Endodermal cell (in vitro differentiated cells): ENCODE data around the gene ATP6V0E1. TPM values are rescaled to one million over a fixed set of nuclear protein-coding genes. Genes with fewer than 3 reads are reported as not detected.

Source experiments
- DNase-seq: peaks from one replicate; pipeline ENCODE4 v3.0.0-alpha.2; 2017
- H3K27ac ChIP-seq: 2 replicates; pipeline ENCODE4 v1.5.1; 2013; ENCODE audit warnings: mild to moderate bottlenecking, low read depth, low read length, moderate library complexity
- H3K27me3 ChIP-seq: 2 replicates; pipeline ENCODE4 v1.6.1; 2013; ENCODE audit warnings: mild to moderate bottlenecking, low read length, moderate library complexity; ENCODE audit not compliant: insufficient read depth, control insufficient read depth, poor library complexity, severe bottlenecking
- H3K36me3 ChIP-seq: 2 replicates; pipeline ENCODE4 v1.7.0; 2013; ENCODE audit warnings: mild to moderate bottlenecking, low read length, moderate library complexity; ENCODE audit not compliant: control insufficient read depth, insufficient read depth
- H3K4me1 ChIP-seq: one replicate; pipeline ENCODE4 v1.7.0; 2013; ENCODE audit warnings: low read length; ENCODE audit not compliant: control insufficient read depth, insufficient read depth
- H3K4me3 ChIP-seq: 2 replicates; pipeline ENCODE4 v1.5.1; 2013; ENCODE audit warnings: mild to moderate bottlenecking, low read length, moderate library complexity
- H3K9ac ChIP-seq: 2 replicates; pipeline ENCODE4 v1.6.1; 2013; ENCODE audit warnings: mild to moderate bottlenecking, low read length, moderate library complexity; ENCODE audit not compliant: poor library complexity, severe bottlenecking; ENCODE audit errors: extremely low read depth
- H3K9me3 ChIP-seq: 2 replicates; pipeline ENCODE4 v1.6.1; 2013; ENCODE audit warnings: mild to moderate bottlenecking, low read length, moderate library complexity; ENCODE audit not compliant: control insufficient read depth
- H3K27ac Mint-ChIP-seq: 2 replicates; pipeline ENCODE4 v1.8.0; 2020; ENCODE audit warnings: mixed read lengths
- H3K27me3 Mint-ChIP-seq: 2 replicates; pipeline ENCODE4 v1.8.0; 2021; ENCODE audit warnings: mild to moderate bottlenecking, mixed read lengths; ENCODE audit not compliant: insufficient read depth
- H3K36me3 Mint-ChIP-seq: 2 replicates; pipeline ENCODE4 v1.8.0; 2020; ENCODE audit warnings: low read depth, mixed read lengths
- H3K4me1 Mint-ChIP-seq: 2 replicates; pipeline ENCODE4 v1.8.0; 2020; ENCODE audit warnings: mixed read lengths
- H3K4me3 Mint-ChIP-seq: 2 replicates; pipeline ENCODE4 v1.8.0; 2020; ENCODE audit warnings: mild to moderate bottlenecking, moderate library complexity, mixed read lengths
- H3K9me3 Mint-ChIP-seq: 2 replicates; pipeline ENCODE4 v1.8.0; 2020; ENCODE audit warnings: mild to moderate bottlenecking, mixed read lengths
- WGBS, 2 experiments: methylation state at CpG; one replicate each; pipeline versions ENCODE4 v1.1.5 to v1.1.7; 2013; ENCODE audit warnings: missing lambda C conversion rate in 2 of 2, mixed read lengths in 1 of 2; ENCODE audit not compliant: insufficient coverage in 1 of 2, insufficient read length in 1 of 2; 5-methylcytosine and 5-hydroxymethylcytosine counted together
- total RNA-seq, 2 donors: library from RNA; stranded (reverse); fragmentation: NEBNext Ultra II Directional in 1 of 2; extraction: Animal tissue kit (Norgen Biotek cat#: 25700) in 1 of 2; gene quantifications; 2 replicates in 1 of 2; 3 replicates in 1 of 2; pipeline ENCODE4 v1.2.1, GENCODE V29; 2021
- TF ChIP-seq, protein P1 (sequence below): fragments of 200-600 bp; sonication (generic); conservative IDR thresholded peaks from 2 replicates; pipeline ENCODE4 v1.5.0; 2021; ENCODE audit warnings: antibody characterized with exemption, mild to moderate bottlenecking

ATP6V0E1 gene
- total RNA-seq, 2 donors from 2014 or later, result 119 to 128 TPM

- Mint-ChIP-seq H3K4me1 (peaks cover 5% of the 10 kb centered on the region), H3K4me3 (peak overlapping the region; percentile 97)
- H3K27ac ChIP-seq, result no peak overlapping the region
Observed at GRCh38 chr5:172985596-172985995, 2.0 kb downstream of the ATP6V0E1 start.

DNA sequence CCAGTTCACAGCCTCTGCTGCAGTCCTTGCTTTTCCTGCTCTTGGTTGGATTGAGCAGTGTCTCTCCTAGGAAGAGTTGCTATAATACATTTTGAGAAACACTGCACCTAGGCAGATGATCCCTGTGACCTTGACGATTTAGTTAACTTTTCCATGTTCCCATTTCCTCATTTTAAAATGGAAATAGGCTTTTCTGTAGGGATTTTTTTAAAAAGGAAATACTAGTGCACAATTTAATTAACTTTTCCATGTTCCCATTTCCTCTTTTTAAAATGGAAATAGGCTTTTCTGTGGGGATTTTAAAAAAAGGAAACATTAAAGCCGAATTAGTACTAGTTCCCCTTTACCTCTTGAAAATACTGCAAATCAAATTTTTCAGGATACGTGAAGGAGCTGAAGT lies 4.7 kb downstream of the ATP6V0E1 start:
- Histone ChIP-seq H3K27ac (no peak overlapping the region), H3K9me3 (no peaks in the 10 kb centered on the region), H3K27me3 (no peaks in the 10 kb centered on the region), H3K9ac (no peak overlapping the region), H3K36me3 (peaks cover 39% of the 10 kb centered on the region), H3K4me1 (no peaks in the 10 kb centered on the region), H3K4me3 (no peak overlapping the region)
- no peak overlapping the region for H3K27ac Mint-ChIP-seq
- no peaks in the 10 kb centered on the region for H3K27me3 Mint-ChIP-seq
- 92% methylated on average over 3 of the region's 3 CpGs; no CpG with 5 or more reads in 1 of the 2 experiments for WGBS, 2 experiments
- TF ChIP-seq, protein P1, sequence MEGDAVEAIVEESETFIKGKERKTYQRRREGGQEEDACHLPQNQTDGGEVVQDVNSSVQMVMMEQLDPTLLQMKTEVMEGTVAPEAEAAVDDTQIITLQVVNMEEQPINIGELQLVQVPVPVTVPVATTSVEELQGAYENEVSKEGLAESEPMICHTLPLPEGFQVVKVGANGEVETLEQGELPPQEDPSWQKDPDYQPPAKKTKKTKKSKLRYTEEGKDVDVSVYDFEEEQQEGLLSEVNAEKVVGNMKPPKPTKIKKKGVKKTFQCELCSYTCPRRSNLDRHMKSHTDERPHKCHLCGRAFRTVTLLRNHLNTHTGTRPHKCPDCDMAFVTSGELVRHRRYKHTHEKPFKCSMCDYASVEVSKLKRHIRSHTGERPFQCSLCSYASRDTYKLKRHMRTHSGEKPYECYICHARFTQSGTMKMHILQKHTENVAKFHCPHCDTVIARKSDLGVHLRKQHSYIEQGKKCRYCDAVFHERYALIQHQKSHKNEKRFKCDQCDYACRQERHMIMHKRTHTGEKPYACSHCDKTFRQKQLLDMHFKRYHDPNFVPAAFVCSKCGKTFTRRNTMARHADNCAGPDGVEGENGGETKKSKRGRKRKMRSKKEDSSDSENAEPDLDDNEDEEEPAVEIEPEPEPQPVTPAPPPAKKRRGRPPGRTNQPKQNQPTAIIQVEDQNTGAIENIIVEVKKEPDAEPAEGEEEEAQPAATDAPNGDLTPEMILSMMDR, result no peak
- no peak for DNase-seq
- H3K36me3 Mint-ChIP-seq, result peaks cover 44% of the 10 kb centered on the region
- H3K4me1 Mint-ChIP-seq, result peaks cover 5% of the 10 kb centered on the region
- H3K9me3 Mint-ChIP-seq, result no peaks in the 10 kb centered on the region
- H3K4me3 Mint-ChIP-seq, result no peak overlapping the region

More at GRCh38 chr5:172985596-172985995, 2.0 kb downstream of the ATP6V0E1 start:
- Histone ChIP-seq H3K4me3 (peak overlapping the region; percentile 97), H3K36me3 (peaks cover 27% of the 10 kb centered on the region), H3K9me3 (no peaks in the 10 kb centered on the region), H3K9ac (no peak overlapping the region), H3K27me3 (no peaks in the 10 kb centered on the region), H3K4me1 (no peaks in the 10 kb centered on the region)
- TF ChIP-seq, protein P1, result no peak
- Mint-ChIP-seq H3K27ac (no peak overlapping the region), H3K27me3 (no peaks in the 10 kb centered on the region), H3K36me3 (peaks cover 27% of the 10 kb centered on the region), H3K9me3 (no peaks in the 10 kb centered on the region)
- no peak for DNase-seq

DNA sequence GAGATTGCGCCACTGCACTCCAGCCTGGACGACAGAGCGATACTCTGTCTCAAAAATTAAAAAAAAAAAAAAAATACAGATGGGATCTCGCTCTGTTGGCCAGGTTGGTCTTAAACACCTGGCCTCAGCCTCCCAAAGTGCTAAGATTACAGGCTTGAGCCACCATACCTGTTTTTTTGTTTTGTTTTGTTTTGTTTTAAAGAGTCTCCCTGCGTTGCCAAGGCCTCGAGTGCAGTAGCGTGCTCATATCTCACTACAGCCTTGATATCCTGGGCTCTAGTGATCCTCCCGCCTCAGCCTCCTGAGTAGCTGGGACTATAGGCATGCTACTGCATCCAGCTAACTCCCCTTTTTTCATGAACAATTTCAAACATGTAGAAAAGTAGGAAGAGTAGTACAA lies 7.2 kb downstream of the ATP6V0E1 start:
- H3K27ac Mint-ChIP-seq, result no peak overlapping the region
- H3K27me3 Mint-ChIP-seq, result no peaks in the 10 kb centered on the region
- H3K27me3 ChIP-seq, result no peaks in the 10 kb centered on the region
- WGBS, 2 experiments, result 97 to 100% methylated on average over 6 to 8 of the region's 8 CpGs
- TF ChIP-seq, protein P1, result no peak
- no peaks in the 10 kb centered on the region for H3K4me1 Mint-ChIP-seq
- no peak overlapping the region for H3K27ac ChIP-seq
- no peak overlapping the region for H3K4me3 ChIP-seq
- no peak overlapping the region for H3K9ac ChIP-seq
- DNase-seq, result no peak
- H3K4me3 Mint-ChIP-seq, result no peak overlapping the region
- peaks cover 56% of the 10 kb centered on the region for H3K36me3 Mint-ChIP-seq
- H3K9me3 ChIP-seq, result no peaks in the 10 kb centered on the region
- no peaks in the 10 kb centered on the region for H3K9me3 Mint-ChIP-seq
- H3K4me1 ChIP-seq, result no peaks in the 10 kb centered on the region
- H3K36me3 ChIP-seq, result peaks cover 57% of the 10 kb centered on the region
